Neuronal stem cell (in vitro differentiated cells): ENCODE measurements around the gene PDCD5. TPM values are rescaled to one million over a fixed set of nuclear protein-coding genes. Genes with fewer than 3 reads are reported as not detected.

ENCODE experiments used
- DNase-seq: peaks from one replicate; pipeline ENCODE4 v3.0.0-alpha.2; 2013; ENCODE audit warnings: low spot score
- H2AFZ ChIP-seq: one replicate; pipeline ENCODE4 v1.6.1; 2013; ENCODE audit warnings: mild to moderate bottlenecking, low read length, inconsistent platforms
- H2AK5ac ChIP-seq: 2 replicates; pipeline ENCODE4 v1.6.1; 2013; ENCODE audit warnings: low read depth, mild to moderate bottlenecking, inconsistent platforms, low read length, moderate library complexity, mixed read lengths
- H2BK120ac ChIP-seq: 2 replicates; pipeline ENCODE4 v1.6.1; 2013; ENCODE audit warnings: low read depth, mild to moderate bottlenecking, inconsistent platforms, low read length, moderate library complexity, mixed read lengths
- H2BK12ac ChIP-seq: one replicate; pipeline ENCODE4 v1.6.1; 2013; ENCODE audit warnings: low read length, inconsistent platforms
- H2BK15ac ChIP-seq: 2 replicates; pipeline ENCODE4 v1.6.1; 2013; ENCODE audit warnings: mild to moderate bottlenecking, low read length, inconsistent platforms, mixed read lengths
- H2BK5ac ChIP-seq: one replicate; pipeline ENCODE4 v1.6.1; 2013; ENCODE audit warnings: inconsistent platforms, mild to moderate bottlenecking, low read length, moderate library complexity
- H3K14ac ChIP-seq: one replicate; pipeline ENCODE4 v1.6.1; 2013; ENCODE audit warnings: low read length, inconsistent platforms
- H3K18ac ChIP-seq: 2 replicates; pipeline ENCODE4 v1.6.1; 2013; ENCODE audit warnings: low read length, inconsistent platforms
- H3K23ac ChIP-seq: 2 replicates; pipeline ENCODE4 v1.6.1; 2013; ENCODE audit warnings: low read depth, mild to moderate bottlenecking, mixed read lengths, low read length, inconsistent platforms; ENCODE audit not compliant: poor library complexity
- H3K27ac ChIP-seq: replicated peaks from 3 replicates; pipeline ENCODE4 v1.5.1; 2013; ENCODE audit warnings: low read length, inconsistent platforms
- H3K27me3 ChIP-seq, 3 experiments: 2 replicates each; pipeline ENCODE4 v1.6.1; 2013; ENCODE audit warnings: low read length in 3 of 3, mild to moderate bottlenecking in 2 of 3, inconsistent platforms in 1 of 3, low read depth in 1 of 3, mixed read lengths in 1 of 3, moderate library complexity in 1 of 3; ENCODE audit not compliant: control insufficient read depth in 3 of 3, insufficient read depth in 3 of 3
- H3K36me3 ChIP-seq, 2 donors: replicated peaks in 1 of 2; 2 replicates each; pipeline ENCODE4 v1.6.1; 2013; ENCODE audit warnings: low read length in 2 of 2; ENCODE audit not compliant: control insufficient read depth in 2 of 2, insufficient read depth in 2 of 2
- H3K4ac ChIP-seq: 2 replicates; pipeline ENCODE4 v1.6.1; 2013; ENCODE audit warnings: inconsistent platforms, mild to moderate bottlenecking, low read length, moderate library complexity
- H3K4me1 ChIP-seq, 2 donors: 1 replicate in 1 of 2; 2 replicates in 1 of 2; pipeline ENCODE4 v1.6.1; 2013; ENCODE audit warnings: low read length in 2 of 2, low read depth in 1 of 2; ENCODE audit not compliant: control insufficient read depth in 2 of 2, insufficient read depth in 1 of 2
- H3K4me2 ChIP-seq: one replicate; pipeline ENCODE4 v1.6.1; 2013; ENCODE audit warnings: mild to moderate bottlenecking, low read length, inconsistent platforms; ENCODE audit not compliant: insufficient read depth, poor library complexity, severe bottlenecking
- H3K4me3 ChIP-seq, 2 donors: 2 replicates each; pipeline ENCODE4 v1.5.1; 2013; ENCODE audit warnings: low read length in 2 of 2, mild to moderate bottlenecking in 2 of 2, inconsistent platforms in 1 of 2, moderate library complexity in 1 of 2
- H3K79me1 ChIP-seq: one replicate; pipeline ENCODE4 v1.6.1; 2013; ENCODE audit warnings: low read depth, mild to moderate bottlenecking, inconsistent platforms, low read length, moderate library complexity
- H3K9ac ChIP-seq: one replicate; pipeline ENCODE4 v1.6.1; 2013; ENCODE audit warnings: mild to moderate bottlenecking, low read depth, low read length, inconsistent platforms; ENCODE audit not compliant: poor library complexity
- H3K9me3 ChIP-seq, 2 donors: replicated peaks in 1 of 2; 2 replicates each; pipeline versions ENCODE3 to v1.6.1; 2013; ENCODE audit warnings: low read length in 2 of 2, mild to moderate bottlenecking in 2 of 2, inconsistent platforms in 1 of 2, low read depth in 1 of 2, mixed read lengths in 1 of 2, moderate library complexity in 1 of 2; ENCODE audit not compliant: control insufficient read depth in 2 of 2, insufficient read depth in 1 of 2
- H4K8ac ChIP-seq: one replicate; pipeline ENCODE4 v1.6.1; 2013; ENCODE audit warnings: low read depth, mild to moderate bottlenecking, inconsistent platforms, low read length, moderate library complexity
- H4K91ac ChIP-seq: one replicate; pipeline ENCODE4 v1.6.1; 2013; ENCODE audit warnings: low read length, low read depth, mild to moderate bottlenecking, inconsistent platforms; ENCODE audit not compliant: poor library complexity
- WGBS, 2 donors: extraction: QIAGEN DNeasy Blood & Tissue Kit; methylation state at CpG; one replicate each; pipeline ENCODE4 v1.1.7; 2013; ENCODE audit warnings: missing lambda C conversion rate in 2 of 2, mixed read lengths in 1 of 2; ENCODE audit not compliant: insufficient read length in 2 of 2, insufficient replicate concordance in 1 of 2; ENCODE audit errors: extremely low coverage in 2 of 2; 5-methylcytosine and 5-hydroxymethylcytosine counted together
- polyA plus RNA-seq, 2 experiments: library from polyadenylated mRNA; stranded (reverse); fragments of 200-250 nt; gene quantifications; one replicate each; pipeline ENCODE4 v1.2.3, GENCODE V29; 2013

Gene PDCD5
- polyA plus RNA-seq (2013, experiment 1 of 2), result 251 TPM
- polyA plus RNA-seq (2013, experiment 2 of 2), result 256 TPM

- Histone ChIP-seq H3K18ac (peak within 1 kb of the TSS; percentile 94), H4K8ac (no peak within 1 kb of the TSS), H3K4ac (no peak within 1 kb of the TSS), H3K23ac (peak within 1 kb of the TSS; percentile 98), H2AK5ac (peak within 1 kb of the TSS; percentile 0), H3K14ac (peak within 1 kb of the TSS; percentile 75), H2BK120ac (peak within 1 kb of the TSS; percentile 68), H3K4me1 (peaks cover 3 to 4% of the 10 kb centered on the region in 2 donors), H3K4me3 (peak within 1 kb of the TSS; percentile 67 to 94), H3K9me3 (peaks cover under 1% of the 10 kb centered on the region in 2 donors), H3K9ac (peak within 1 kb of the TSS; percentile 95), H2BK5ac (peak within 1 kb of the TSS; percentile 89), H3K4me2 (peak within 1 kb of the TSS; percentile 80), H2BK12ac (no peak within 1 kb of the TSS), H3K27ac (no peak within 1 kb of the TSS), H3K79me1 (peaks cover 4% of the 10 kb centered on the region), H2AFZ (peak within 1 kb of the TSS; percentile 100), H3K36me3 (peaks cover 14 to 40% of the 10 kb centered on the region in 2 donors), H3K27me3 (peaks cover 0 to 4% (median 0%) of the 10 kb centered on the region in 3 experiments), H2BK15ac (peak within 1 kb of the TSS; percentile 42), H4K91ac (no peak within 1 kb of the TSS)
- DNase-seq, result peak; percentile 90
- no CpG with 5 or more reads among the region's 81 CpGs for WGBS, 2 donors
Measured at GRCh38 chr19:32580901-32581704, at the start of gene PDCD5. PDCD5 (plus strand) TSS chr19:32581190; CDS start chr19:32581262, 72 bp downstream.

GRCh38 chr19:32532233-32532632, 48.8 kb upstream of the PDCD5 start:
- H3K4me3 ChIP-seq, result no peak overlapping the region
- H2BK15ac ChIP-seq, result no peak overlapping the region
- no peak overlapping the region for H2AK5ac ChIP-seq
- H2BK5ac ChIP-seq, result no peak overlapping the region
- H3K27me3 ChIP-seq, result no peaks in the 10 kb centered on the region
- no CpG with 5 or more reads among the region's 3 CpGs for WGBS, 2 donors
- H4K8ac ChIP-seq, result no peak overlapping the region
- H3K9me3 ChIP-seq, result peaks cover 0 to 7% of the 10 kb centered on the region in 2 donors
- H3K27ac ChIP-seq, result no peak overlapping the region
- DNase-seq, result no peak
- H2BK120ac ChIP-seq, result no peak overlapping the region
- no peak overlapping the region for H2AFZ ChIP-seq
- no peak overlapping the region for H3K4me2 ChIP-seq
- no peaks in the 10 kb centered on the region for H3K79me1 ChIP-seq
- H4K91ac ChIP-seq, result no peak overlapping the region
- no peak overlapping the region for H3K4ac ChIP-seq
- no peak overlapping the region for H3K18ac ChIP-seq
- H3K36me3 ChIP-seq, result peaks cover 0 to 2% of the 10 kb centered on the region in 2 donors
- no peaks in the 10 kb centered on the region for H3K4me1 ChIP-seq
- no peak overlapping the region for H2BK12ac ChIP-seq
- H3K9ac ChIP-seq, result no peak overlapping the region
- no peak overlapping the region for H3K23ac ChIP-seq
- H3K14ac ChIP-seq, result no peak overlapping the region

- no peak overlapping the region for H2BK15ac ChIP-seq
- peaks cover 0 to 2% of the 10 kb centered on the region in 2 donors for H3K36me3 ChIP-seq
- no peak overlapping the region for H2BK5ac ChIP-seq
- H3K79me1 ChIP-seq, result no peaks in the 10 kb centered on the region
- H2AFZ ChIP-seq, result no peak overlapping the region
- peaks cover 0 to 4% of the 10 kb centered on the region in 2 donors for H3K9me3 ChIP-seq
- WGBS, 2 donors, result no CpG with 5 or more reads among the region's 5 CpGs
- no peak overlapping the region for H2BK12ac ChIP-seq
- no peak overlapping the region for H2AK5ac ChIP-seq
- H3K23ac ChIP-seq, result no peak overlapping the region
- H4K8ac ChIP-seq, result no peak overlapping the region
- H3K27me3 ChIP-seq, result no peaks in the 10 kb centered on the region
- peaks cover 0 to 2% of the 10 kb centered on the region in 2 donors for H3K4me1 ChIP-seq
- no peak overlapping the region for H4K91ac ChIP-seq
- DNase-seq, result peak; percentile 47
- H3K4me2 ChIP-seq, result no peak overlapping the region
- H3K4me3 ChIP-seq, result no peak overlapping the region
- H3K27ac ChIP-seq, result no peak overlapping the region
- no peak overlapping the region for H3K14ac ChIP-seq
- H3K9ac ChIP-seq, result no peak overlapping the region
- H3K4ac ChIP-seq, result no peak overlapping the region
- H3K18ac ChIP-seq, result no peak overlapping the region
- H2BK120ac ChIP-seq, result no peak overlapping the region
Measured at GRCh38 chr19:32537580-32537979, 43.4 kb upstream of the PDCD5 start.

GRCh38 chr19:32539240-32539916, 41.6 kb upstream of the PDCD5 start:
- Histone ChIP-seq H2BK12ac (no peak overlapping the region), H3K9me3 (peaks cover 0 to 3% of the 10 kb centered on the region in 2 donors), H2BK15ac (no peak overlapping the region), H3K14ac (no peak overlapping the region), H2AK5ac (no peak overlapping the region), H4K8ac (no peak overlapping the region), H3K9ac (no peak overlapping the region), H3K4ac (no peak overlapping the region), H3K27me3 (no peaks in the 10 kb centered on the region), H3K4me3 (no peak overlapping the region), H3K4me2 (no peak overlapping the region), H2BK5ac (no peak overlapping the region), H2AFZ (no peak overlapping the region), H4K91ac (no peak overlapping the region), H3K4me1 (peaks cover 0 to 2% of the 10 kb centered on the region in 2 donors), H3K36me3 (peaks cover 0 to 2% of the 10 kb centered on the region in 2 donors), H3K27ac (no peak overlapping the region), H3K79me1 (no peaks in the 10 kb centered on the region), H3K18ac (no peak overlapping the region), H3K23ac (no peak overlapping the region), H2BK120ac (no peak overlapping the region)
- WGBS, 2 donors, result no CpG with 5 or more reads among the region's 12 CpGs
- DNase-seq, result no peak
